ENCODE data around the gene PILRA.
"Not testable (repeated sequence)": the region's sequence is repeated elsewhere in the genome, so short reads cannot be mapped to it uniquely, and the experiment has no call there.

PILRA gene

GRCh38 chr7:100447363-100447762 lies 74.1 kb downstream of the PILRA start:
- not testable (repeated sequence) for H3K4me3 Mint-ChIP-seq; H3K27ac Mint-ChIP-seq; H3K36me3 Mint-ChIP-seq; H3K9me3 Mint-ChIP-seq; H3K27me3 Mint-ChIP-seq; ATAC-seq (ENCODE audit: low read depth); DNase-seq (ENCODE audit: low spot score in 2 of 2)
- peaks cover 11% of the 10 kb centered on the region for H3K4me1 Mint-ChIP-seq

GRCh38 chr7:100449190-100449795 lies 76.0 kb downstream of the PILRA start:
- no peak for DNase-seq (ENCODE audit: low spot score in 2 of 2)
- Mint-ChIP-seq H3K27me3 (no peaks in the 10 kb centered on the region), H3K36me3 (no peaks in the 10 kb centered on the region), H3K4me3 (no peak overlapping the region), H3K27ac (no peak overlapping the region), H3K4me1 (peaks cover 10% of the 10 kb centered on the region), H3K9me3 (no peaks in the 10 kb centered on the region)
- ATAC-seq (ENCODE audit: low read depth), result no peak
